Raji (cell line): ENCODE measurements around the gene ASIC2.

Source experiments
- POLR2A ChIP-seq: IDR thresholded peaks from 2 replicates; pipeline ENCODE4 v1.6.1; 2011; ENCODE audit warnings: low read depth, low read length, control low read depth; ENCODE audit not compliant: insufficient read depth

ASIC2 gene

GRCh38 chr17:33267851-33268548 lies 25.1 kb downstream of the ASIC2 start:
- TF ChIP-seq POLR2A, result no peak

- no peak for TF ChIP-seq POLR2A
These were observed 25.8 kb downstream of the ASIC2 start for GRCh38 chr17:33267271-33267790.

GRCh38 chr17:33266611-33267010 lies 26.5 kb downstream of the ASIC2 start:
- no peak for TF ChIP-seq POLR2A

GRCh38 chr17:33266116-33266515 lies 27.0 kb downstream of the ASIC2 start:
- no peak for TF ChIP-seq POLR2A

GRCh38 chr17:33263396-33263795 lies 29.7 kb downstream of the ASIC2 start:
- no peak for TF ChIP-seq POLR2A

GRCh38 chr17:33262266-33263123 lies 30.6 kb downstream of the ASIC2 start:
- TF ChIP-seq POLR2A, result no peak

- TF ChIP-seq POLR2A, result no peak
These were observed 31.3 kb downstream of the ASIC2 start for GRCh38 chr17:33261820-33262219.

GRCh38 chr17:33260638-33261037 lies 32.5 kb downstream of the ASIC2 start:
- no peak for TF ChIP-seq POLR2A

GRCh38 chr17:33258296-33258695 lies 34.8 kb downstream of the ASIC2 start:
- no peak for TF ChIP-seq POLR2A

GRCh38 chr17:33245183-33245582 lies 47.9 kb downstream of the ASIC2 start:
- TF ChIP-seq POLR2A, result no peak

- no peak for TF ChIP-seq POLR2A
These were observed 49.4 kb downstream of the ASIC2 start for GRCh38 chr17:33243732-33244131.

- no peak for TF ChIP-seq POLR2A
These were observed 50.5 kb downstream of the ASIC2 start for GRCh38 chr17:33242375-33243124.

- TF ChIP-seq POLR2A, result no peak
These were observed 51.7 kb downstream of the ASIC2 start for GRCh38 chr17:33241390-33241789.

GRCh38 chr17:33240362-33240761 lies 52.7 kb downstream of the ASIC2 start:
- TF ChIP-seq POLR2A, result no peak

GRCh38 chr17:33239702-33240101 lies 53.4 kb downstream of the ASIC2 start:
- TF ChIP-seq POLR2A, result no peak

- no peak for TF ChIP-seq POLR2A
These were observed 58.0 kb downstream of the ASIC2 start for GRCh38 chr17:33234930-33235685.
